Glutamatergic neuron (in vitro differentiated cells): ENCODE measurements around the gene AMOTL2. TPM values are rescaled to one million over a fixed set of nuclear protein-coding genes. Genes with fewer than 3 reads are reported as not detected.

Experiments
- DNase-seq: peaks from one replicate; pipeline ENCODE4 v3.0.0; 2022
- H3K27ac Mint-ChIP-seq: one replicate; pipeline ENCODE4 v1.8.0; 2020; ENCODE audit warnings: mild to moderate bottlenecking, mixed read lengths, inconsistent platforms; ENCODE audit not compliant: unreplicated experiment
- H3K27me3 Mint-ChIP-seq: one replicate; pipeline ENCODE4 v1.8.0; 2020; ENCODE audit warnings: mild to moderate bottlenecking, moderate library complexity, mixed read lengths, inconsistent platforms; ENCODE audit not compliant: unreplicated experiment
- H3K36me3 Mint-ChIP-seq: one replicate; pipeline ENCODE4 v1.8.0; 2020; ENCODE audit warnings: mild to moderate bottlenecking, mixed read lengths, inconsistent platforms; ENCODE audit not compliant: unreplicated experiment
- H3K4me1 Mint-ChIP-seq: one replicate; pipeline ENCODE4 v1.8.0; 2020; ENCODE audit warnings: mild to moderate bottlenecking, low read depth, mixed read lengths, inconsistent platforms; ENCODE audit not compliant: unreplicated experiment
- H3K4me3 Mint-ChIP-seq: one replicate; pipeline ENCODE4 v1.8.0; 2020; ENCODE audit warnings: mild to moderate bottlenecking, mixed read lengths, inconsistent platforms; ENCODE audit not compliant: unreplicated experiment
- H3K9me3 Mint-ChIP-seq: one replicate; pipeline ENCODE4 v1.8.0; 2020; ENCODE audit warnings: mild to moderate bottlenecking, moderate library complexity, mixed read lengths, inconsistent platforms; ENCODE audit not compliant: unreplicated experiment
- CTCF ChIP-seq: fragments of 200-600 bp; sonication (generic); IDR thresholded peaks from one replicate; pipeline ENCODE4 v1.5.0; 2021; ENCODE audit not compliant: partially characterized antibody, unreplicated experiment
- total RNA-seq: library from RNA; stranded (reverse); fragmentation: NEBNext Ultra II Directional; extraction: Animal tissue kit (Norgen Biotek cat#: 25700); gene quantifications from one replicate; pipeline ENCODE4 v1.2.1, GENCODE V29; 2021; ENCODE audit not compliant: unreplicated experiment

The AMOTL2 gene
- total RNA-seq, 1 donor from 2014 or later = 38.1 TPM

- no peaks in the 10 kb centered on the region for H3K36me3 Mint-ChIP-seq
- peaks cover 2% of the 10 kb centered on the region for H3K27me3 Mint-ChIP-seq
- H3K9me3 Mint-ChIP-seq = no peaks in the 10 kb centered on the region
- no peak for TF ChIP-seq CTCF
- H3K4me3 Mint-ChIP-seq = no peak overlapping the region
- H3K27ac Mint-ChIP-seq = no peak overlapping the region
- peaks cover 1% of the 10 kb centered on the region for H3K4me1 Mint-ChIP-seq
- DNase-seq = no peak
These were observed 22.1 kb downstream of the AMOTL2 start for GRCh38 chr3:134352031-134352671.

GRCh38 chr3:134351427-134351826 is 22.8 kb downstream of the AMOTL2 start:
- Mint-ChIP-seq H3K36me3 (peaks cover 6% of the 10 kb centered on the region), H3K9me3 (no peaks in the 10 kb centered on the region), H3K27ac (no peak overlapping the region), H3K4me3 (no peak overlapping the region), H3K4me1 (no peaks in the 10 kb centered on the region), H3K27me3 (peaks cover 2% of the 10 kb centered on the region)
- TF ChIP-seq CTCF = no peak
- no peak for DNase-seq

- TF ChIP-seq CTCF = no peak
- Mint-ChIP-seq H3K4me3 (no peak overlapping the region), H3K36me3 (peaks cover 8% of the 10 kb centered on the region), H3K27me3 (peaks cover 2% of the 10 kb centered on the region), H3K27ac (no peak overlapping the region), H3K9me3 (peaks cover 2% of the 10 kb centered on the region), H3K4me1 (no peaks in the 10 kb centered on the region)
- DNase-seq = no peak
These were observed 23.4 kb downstream of the AMOTL2 start for GRCh38 chr3:134350861-134351311.

- DNase-seq = no peak
- Mint-ChIP-seq H3K27me3 (peaks cover 3% of the 10 kb centered on the region), H3K4me1 (no peaks in the 10 kb centered on the region), H3K36me3 (peaks cover 9% of the 10 kb centered on the region), H3K4me3 (no peak overlapping the region), H3K9me3 (peaks cover 2% of the 10 kb centered on the region), H3K27ac (no peak overlapping the region)
- TF ChIP-seq CTCF = no peak
These were observed 24.0 kb downstream of the AMOTL2 start for GRCh38 chr3:134350266-134350665.

- no peak overlapping the region for H3K4me3 Mint-ChIP-seq
- H3K4me1 Mint-ChIP-seq = no peaks in the 10 kb centered on the region
- H3K36me3 Mint-ChIP-seq = peaks cover 11% of the 10 kb centered on the region
- H3K27ac Mint-ChIP-seq = no peak overlapping the region
- peaks cover 4% of the 10 kb centered on the region for H3K27me3 Mint-ChIP-seq
- no peak for DNase-seq
- H3K9me3 Mint-ChIP-seq = peaks cover 2% of the 10 kb centered on the region
- no peak for TF ChIP-seq CTCF
These were observed 25.7 kb downstream of the AMOTL2 start for GRCh38 chr3:134348524-134348923.
